GM21447 (cell line): ENCODE data around the gene ANKFY1.

ENCODE experiments used
- ATAC-seq: cut with Tn5 transposase; IDR thresholded peaks from one replicate; pipeline ENCODE4 v1.9.1; 2021; ENCODE audit not compliant: unreplicated experiment

The ANKFY1 gene, protein sequence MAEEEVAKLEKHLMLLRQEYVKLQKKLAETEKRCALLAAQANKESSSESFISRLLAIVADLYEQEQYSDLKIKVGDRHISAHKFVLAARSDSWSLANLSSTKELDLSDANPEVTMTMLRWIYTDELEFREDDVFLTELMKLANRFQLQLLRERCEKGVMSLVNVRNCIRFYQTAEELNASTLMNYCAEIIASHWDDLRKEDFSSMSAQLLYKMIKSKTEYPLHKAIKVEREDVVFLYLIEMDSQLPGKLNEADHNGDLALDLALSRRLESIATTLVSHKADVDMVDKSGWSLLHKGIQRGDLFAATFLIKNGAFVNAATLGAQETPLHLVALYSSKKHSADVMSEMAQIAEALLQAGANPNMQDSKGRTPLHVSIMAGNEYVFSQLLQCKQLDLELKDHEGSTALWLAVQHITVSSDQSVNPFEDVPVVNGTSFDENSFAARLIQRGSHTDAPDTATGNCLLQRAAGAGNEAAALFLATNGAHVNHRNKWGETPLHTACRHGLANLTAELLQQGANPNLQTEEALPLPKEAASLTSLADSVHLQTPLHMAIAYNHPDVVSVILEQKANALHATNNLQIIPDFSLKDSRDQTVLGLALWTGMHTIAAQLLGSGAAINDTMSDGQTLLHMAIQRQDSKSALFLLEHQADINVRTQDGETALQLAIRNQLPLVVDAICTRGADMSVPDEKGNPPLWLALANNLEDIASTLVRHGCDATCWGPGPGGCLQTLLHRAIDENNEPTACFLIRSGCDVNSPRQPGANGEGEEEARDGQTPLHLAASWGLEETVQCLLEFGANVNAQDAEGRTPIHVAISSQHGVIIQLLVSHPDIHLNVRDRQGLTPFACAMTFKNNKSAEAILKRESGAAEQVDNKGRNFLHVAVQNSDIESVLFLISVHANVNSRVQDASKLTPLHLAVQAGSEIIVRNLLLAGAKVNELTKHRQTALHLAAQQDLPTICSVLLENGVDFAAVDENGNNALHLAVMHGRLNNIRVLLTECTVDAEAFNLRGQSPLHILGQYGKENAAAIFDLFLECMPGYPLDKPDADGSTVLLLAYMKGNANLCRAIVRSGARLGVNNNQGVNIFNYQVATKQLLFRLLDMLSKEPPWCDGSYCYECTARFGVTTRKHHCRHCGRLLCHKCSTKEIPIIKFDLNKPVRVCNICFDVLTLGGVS

GRCh38 chr17:4263282-4264215 lies at the start of gene ANKFY1:
Gene ANKFY1, minus strand, starts transcription at chr17:4263979. Its CDS starts 38 bp downstream, at chr17:4263941.
- ATAC-seq = peak; percentile 81

GRCh38 chr17:4310354-4311060 lies 46.7 kb upstream of the ANKFY1 start:
- no peak for ATAC-seq

DNA sequence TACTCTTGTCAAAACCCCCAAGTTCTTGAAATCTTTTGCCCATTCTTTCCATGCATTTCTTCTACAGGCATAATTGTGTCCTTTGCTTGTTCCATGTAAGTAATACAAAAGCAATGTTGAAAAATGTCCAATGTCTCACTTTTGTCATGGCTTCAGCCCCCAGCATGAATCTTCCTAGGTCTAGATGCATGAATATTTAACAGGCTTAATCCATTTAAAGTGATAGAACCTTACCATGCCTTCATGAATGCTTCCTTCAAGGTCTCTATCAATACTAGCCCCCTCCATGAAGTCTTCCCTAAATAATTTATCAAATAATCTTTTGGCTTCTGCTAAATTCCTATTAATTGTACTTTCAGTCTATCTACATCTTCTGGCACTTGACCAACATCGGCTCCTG lies 46.1 kb upstream of the ANKFY1 start:
- ATAC-seq = no peak

DNA sequence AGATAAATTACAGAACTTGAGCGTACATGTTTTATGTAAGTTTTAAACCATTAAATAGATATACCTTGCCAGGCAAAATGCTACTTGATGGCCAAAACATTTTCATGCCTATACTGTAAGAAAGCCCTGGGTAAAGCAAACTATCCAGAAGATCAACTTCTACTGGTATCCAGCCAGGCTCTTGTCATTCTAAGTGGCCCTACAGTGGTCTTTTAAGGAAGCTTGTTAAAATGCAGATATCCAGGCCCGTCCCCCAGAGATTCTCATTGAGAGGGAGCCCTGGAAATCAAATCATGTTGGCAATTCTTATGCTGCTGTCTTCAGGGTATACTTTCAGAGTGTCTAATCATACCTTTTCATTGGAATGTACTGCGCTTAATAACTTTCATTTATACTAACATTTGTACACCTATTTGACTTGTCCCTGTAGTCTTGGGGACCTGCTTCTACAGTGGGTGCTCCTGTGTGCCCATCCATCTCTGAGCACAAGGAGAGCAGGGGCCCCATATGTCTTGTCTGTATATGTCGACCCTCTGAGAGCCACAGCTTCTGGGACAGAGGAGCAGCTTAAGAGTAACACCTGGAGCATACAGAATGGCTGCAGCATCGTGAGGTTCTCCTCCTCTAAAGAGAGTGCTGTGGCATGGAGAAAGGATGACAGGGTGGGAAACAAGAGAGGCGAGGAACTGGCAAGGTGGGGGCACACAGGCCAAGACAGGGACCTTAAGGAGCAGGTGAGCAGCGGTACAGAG lies 43.6 kb upstream of the ANKFY1 start:
- ATAC-seq = no peak

DNA sequence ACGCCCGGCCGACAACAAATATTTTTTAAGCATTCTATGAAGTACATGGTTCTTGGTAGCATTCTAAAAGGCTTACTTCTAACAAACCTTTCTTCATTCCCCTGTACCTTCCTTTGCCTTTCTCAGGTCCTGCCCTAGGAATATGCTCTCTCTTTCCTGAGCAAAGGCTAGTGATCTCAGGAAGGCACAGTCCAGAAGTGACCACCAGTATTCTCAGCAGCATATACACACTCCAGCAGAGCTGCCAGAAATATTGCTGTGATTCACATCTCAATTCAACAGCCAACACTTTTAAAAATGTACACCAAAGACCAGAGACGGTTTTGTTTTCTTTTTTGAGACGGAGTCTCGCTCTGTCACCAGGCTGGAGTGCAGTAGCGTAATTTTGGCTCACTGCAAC lies 41.4 kb upstream of the ANKFY1 start:
- no peak for ATAC-seq

- ATAC-seq = no peak
Measured at GRCh38 chr17:4304417-4305027, 40.7 kb upstream of the ANKFY1 start.

- no peak for ATAC-seq
Measured at GRCh38 chr17:4301066-4301465, 37.3 kb upstream of the ANKFY1 start.

- no peak for ATAC-seq
Measured at GRCh38 chr17:4297351-4297750, 33.6 kb upstream of the ANKFY1 start.

- no peak for ATAC-seq
Measured at GRCh38 chr17:4295686-4296085, 31.9 kb upstream of the ANKFY1 start.

GRCh38 chr17:4293572-4293971 lies 29.8 kb upstream of the ANKFY1 start:
- ATAC-seq = no peak

- ATAC-seq = no peak
Measured at GRCh38 chr17:4287710-4288109, 23.9 kb upstream of the ANKFY1 start.

- no peak for ATAC-seq
Measured at GRCh38 chr17:4276514-4276913, 12.7 kb upstream of the ANKFY1 start.

DNA sequence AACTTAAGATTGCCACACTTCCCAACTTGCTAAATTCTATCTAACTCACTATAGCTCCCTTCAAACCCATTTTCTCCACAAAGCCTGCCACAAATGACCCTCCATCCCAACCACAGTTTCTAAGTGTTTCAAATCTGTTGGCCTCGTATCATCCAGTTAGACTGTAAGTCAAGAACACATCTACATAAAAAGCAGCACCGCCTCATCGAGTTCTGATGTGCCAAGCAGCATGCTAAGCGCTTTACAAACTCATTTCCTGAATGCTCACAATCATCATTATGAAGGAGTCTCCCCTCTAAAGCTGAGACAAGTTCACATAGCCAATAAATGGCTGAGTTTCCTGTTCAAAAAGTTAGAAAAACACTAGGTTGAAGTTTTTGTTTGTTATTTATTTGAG lies 9.2 kb upstream of the ANKFY1 start:
- ATAC-seq = no peak

- no peak for ATAC-seq
Measured at GRCh38 chr17:4272213-4272971, 8.6 kb upstream of the ANKFY1 start.

DNA sequence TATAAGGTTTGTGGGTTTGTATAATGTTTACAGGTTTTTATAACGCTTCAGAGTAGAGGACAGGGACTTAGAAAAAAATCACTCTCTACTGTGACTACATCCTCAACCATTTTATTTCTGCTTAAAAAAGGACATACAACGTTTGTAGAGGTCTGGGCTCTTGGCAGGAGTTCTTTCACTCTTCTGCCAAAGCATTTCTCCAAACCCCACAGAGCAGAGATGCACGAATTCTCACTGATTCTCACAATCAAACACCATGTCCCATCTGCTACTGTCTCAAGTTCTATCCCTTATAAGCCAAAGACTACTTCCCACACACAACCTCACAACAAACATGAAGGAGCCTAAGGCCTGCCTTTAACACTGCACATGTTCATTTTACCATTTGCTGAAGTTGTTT lies 7.0 kb upstream of the ANKFY1 start:
- ATAC-seq = no peak

- ATAC-seq = no peak
Measured at GRCh38 chr17:4269915-4270314, 6.1 kb upstream of the ANKFY1 start.

DNA sequence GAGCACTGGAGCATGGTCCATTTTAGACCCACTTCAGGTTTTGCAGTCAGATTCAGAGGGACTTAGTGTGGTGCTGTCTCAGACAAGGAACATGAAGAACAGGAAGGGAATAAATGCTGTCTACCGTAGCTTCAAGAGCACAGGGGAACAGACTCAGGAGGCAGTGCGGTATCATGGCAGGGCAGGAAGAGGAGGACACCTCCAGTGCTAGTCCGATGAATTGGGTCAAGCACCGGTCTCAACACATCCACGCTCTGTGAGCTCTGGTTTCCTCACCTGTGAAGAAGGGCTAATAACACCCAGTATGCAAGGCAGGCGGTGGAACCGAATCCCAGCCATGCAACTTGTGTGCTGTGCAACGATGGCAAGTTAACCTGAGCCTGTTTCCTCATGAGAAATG lies 3.6 kb upstream of the ANKFY1 start:
- ATAC-seq = no peak

DNA sequence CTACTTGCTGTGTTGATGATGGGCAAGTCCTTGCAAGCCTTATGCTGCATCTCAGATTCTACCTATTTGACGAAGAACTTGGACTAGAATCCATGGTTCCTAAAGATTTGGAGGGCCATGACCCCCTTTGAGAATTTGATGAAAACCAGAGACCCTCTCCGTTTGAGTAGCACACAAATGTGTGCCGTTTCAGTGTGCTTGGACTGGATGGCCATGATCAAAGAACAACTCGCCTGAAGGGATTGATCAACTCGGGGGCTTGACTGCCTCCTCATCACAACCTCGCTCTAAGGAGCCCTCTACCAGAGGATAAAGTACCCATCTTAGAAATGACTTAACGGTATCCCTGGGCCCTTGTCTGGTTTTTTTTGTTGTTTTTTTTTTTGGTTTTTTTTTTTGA lies 2.8 kb upstream of the ANKFY1 start:
- no peak for ATAC-seq
